Mucosa of rectum (tissue), 2 donors: ENCODE data around the gene ANO9.

ENCODE experiments used
- H3K27ac ChIP-seq, 2 donors: one replicate each; pipeline ENCODE4 v1.7.0; 2013; ENCODE audit warnings: inconsistent platforms in 2 of 2, low read depth in 2 of 2, low read length in 2 of 2
- H3K27me3 ChIP-seq, 2 donors: one replicate each; pipeline ENCODE4 v1.7.0; 2013; ENCODE audit warnings: low read length in 2 of 2; ENCODE audit not compliant: control insufficient read depth in 2 of 2, insufficient read depth in 2 of 2
- H3K36me3 ChIP-seq, 2 donors: one replicate each; pipeline ENCODE4 v1.7.0; 2013; ENCODE audit warnings: low read length in 2 of 2; ENCODE audit not compliant: control insufficient read depth in 2 of 2, insufficient read depth in 2 of 2
- H3K4me1 ChIP-seq, 2 donors: one replicate each; pipeline ENCODE4 v1.7.0; 2013; ENCODE audit warnings: low read length in 2 of 2, mild to moderate bottlenecking in 1 of 2; ENCODE audit not compliant: control insufficient read depth in 2 of 2, insufficient read depth in 2 of 2
- H3K4me3 ChIP-seq, 2 donors: one replicate each; pipeline ENCODE4 v1.7.0; 2013; ENCODE audit warnings: low read length in 2 of 2
- H3K9ac ChIP-seq, 2 donors: one replicate each; pipeline ENCODE4 v1.7.0; 2013; ENCODE audit warnings: low read length in 2 of 2, low read depth in 1 of 2, mild to moderate bottlenecking in 1 of 2
- H3K9me3 ChIP-seq, 2 donors: one replicate each; pipeline ENCODE4 v1.7.0; 2013; ENCODE audit warnings: low read length in 2 of 2; ENCODE audit not compliant: control insufficient read depth in 2 of 2
- donor health status: healthy.
- donor health status: Normal muscosa, but diverticular disease.

ANO9 gene

GRCh38 chr11:486189-486588 lies 44.4 kb upstream of the ANO9 start:
- H3K36me3 ChIP-seq: peaks cover 0 to 5% of the 10 kb centered on the region in 2 donors

GRCh38 chr11:484616-485015 lies 42.8 kb upstream of the ANO9 start:
- Histone ChIP-seq H3K9me3 (no peaks in the 10 kb centered on the region), H3K36me3 (no peaks in the 10 kb centered on the region), H3K4me3 (no peak overlapping the region), H3K27ac (no peak overlapping the region), H3K4me1 (peaks cover 4 to 5% of the 10 kb centered on the region in 2 donors), H3K9ac (no peak overlapping the region), H3K27me3 (no peaks in the 10 kb centered on the region)

More at GRCh38 chr11:486189-486588, 44.4 kb upstream of the ANO9 start:
- H3K4me3 ChIP-seq: no peak overlapping the region
- no peak overlapping the region for H3K9ac ChIP-seq
- no peaks in the 10 kb centered on the region for H3K9me3 ChIP-seq
- no peak overlapping the region for H3K27ac ChIP-seq
- no peaks in the 10 kb centered on the region for H3K27me3 ChIP-seq
- peaks cover 4 to 5% of the 10 kb centered on the region in 2 donors for H3K4me1 ChIP-seq

- H3K9ac ChIP-seq: no peak overlapping the region
- no peaks in the 10 kb centered on the region for H3K4me1 ChIP-seq
- H3K4me3 ChIP-seq: no peak overlapping the region
- no peaks in the 10 kb centered on the region for H3K9me3 ChIP-seq
- H3K27ac ChIP-seq: no peak overlapping the region
- H3K36me3 ChIP-seq: no peaks in the 10 kb centered on the region
- H3K27me3 ChIP-seq: no peaks in the 10 kb centered on the region
Observed at GRCh38 chr11:479311-479710, 37.5 kb upstream of the ANO9 start.

- Histone ChIP-seq H3K4me1 (no peaks in the 10 kb centered on the region), H3K27ac (no peak overlapping the region), H3K36me3 (no peaks in the 10 kb centered on the region), H3K27me3 (no peaks in the 10 kb centered on the region), H3K4me3 (no peak overlapping the region), H3K9ac (no peak overlapping the region), H3K9me3 (no peaks in the 10 kb centered on the region)
Observed at GRCh38 chr11:477052-477715, 35.4 kb upstream of the ANO9 start.

- H3K27me3 ChIP-seq: no peaks in the 10 kb centered on the region
- H3K4me1 ChIP-seq: no peaks in the 10 kb centered on the region
- H3K9ac ChIP-seq: no peak overlapping the region
- no peak overlapping the region for H3K4me3 ChIP-seq
- no peak overlapping the region for H3K27ac ChIP-seq
- no peaks in the 10 kb centered on the region for H3K9me3 ChIP-seq
- H3K36me3 ChIP-seq: no peaks in the 10 kb centered on the region
Observed at GRCh38 chr11:476416-476815, 34.6 kb upstream of the ANO9 start.

GRCh38 chr11:475941-476340 lies 34.1 kb upstream of the ANO9 start:
- Histone ChIP-seq H3K27ac (no peak overlapping the region), H3K36me3 (no peaks in the 10 kb centered on the region), H3K9me3 (no peaks in the 10 kb centered on the region), H3K9ac (no peak overlapping the region), H3K27me3 (no peaks in the 10 kb centered on the region), H3K4me3 (no peak overlapping the region), H3K4me1 (no peaks in the 10 kb centered on the region)

GRCh38 chr11:474914-475506 lies 33.2 kb upstream of the ANO9 start:
- H3K27ac ChIP-seq: no peak overlapping the region
- H3K9ac ChIP-seq: no peak overlapping the region
- no peaks in the 10 kb centered on the region for H3K27me3 ChIP-seq
- H3K9me3 ChIP-seq: no peaks in the 10 kb centered on the region
- peaks cover 3% of the 10 kb centered on the region in 2 donors for H3K4me1 ChIP-seq
- no peak overlapping the region for H3K4me3 ChIP-seq
- H3K36me3 ChIP-seq: no peaks in the 10 kb centered on the region

- no peak overlapping the region for H3K27ac ChIP-seq
- no peak overlapping the region for H3K9ac ChIP-seq
- H3K4me3 ChIP-seq: no peak overlapping the region
- H3K4me1 ChIP-seq: peaks cover 9% of the 10 kb centered on the region in 2 donors
- no peaks in the 10 kb centered on the region for H3K9me3 ChIP-seq
- no peaks in the 10 kb centered on the region for H3K36me3 ChIP-seq
- no peaks in the 10 kb centered on the region for H3K27me3 ChIP-seq
Observed at GRCh38 chr11:473962-474785, 32.4 kb upstream of the ANO9 start.

- no peaks in the 10 kb centered on the region for H3K9me3 ChIP-seq
- no peak overlapping the region for H3K9ac ChIP-seq
Observed at GRCh38 chr11:473415-473814, 31.6 kb upstream of the ANO9 start.

GRCh38 chr11:472816-473215 lies 31.0 kb upstream of the ANO9 start:
- Histone ChIP-seq H3K9me3 (no peaks in the 10 kb centered on the region), H3K4me3 (no peak overlapping the region), H3K36me3 (no peaks in the 10 kb centered on the region), H3K27ac (no peak overlapping the region), H3K9ac (no peak overlapping the region), H3K4me1 (peaks cover 9% of the 10 kb centered on the region in 2 donors), H3K27me3 (no peaks in the 10 kb centered on the region)

More at GRCh38 chr11:473415-473814, 31.6 kb upstream of the ANO9 start:
- no peak overlapping the region for H3K27ac ChIP-seq
- H3K36me3 ChIP-seq: no peaks in the 10 kb centered on the region
- no peak overlapping the region for H3K4me3 ChIP-seq
- peaks cover 9% of the 10 kb centered on the region in 2 donors for H3K4me1 ChIP-seq
- no peaks in the 10 kb centered on the region for H3K27me3 ChIP-seq
